ENCODE data around the gene SLC20A1.

GRCh38 chr2:112629224-112629623, 16.5 kb upstream of the SLC20A1 start:
- TF ChIP-seq CTCF (IDR thresholded peaks at IDR 0.05) (no peak), POLR2AphosphoS5 (IDR thresholded peaks at IDR 0.05) (no peak)

All from prostate gland (tissue), 2 donors.